Measurements from ENCODE around the gene ESR2.
"Not testable (repeated sequence)": the region's sequence is repeated elsewhere in the genome, so short reads cannot be mapped to it uniquely, and the experiment has no call there.

ESR2 gene

DNA sequence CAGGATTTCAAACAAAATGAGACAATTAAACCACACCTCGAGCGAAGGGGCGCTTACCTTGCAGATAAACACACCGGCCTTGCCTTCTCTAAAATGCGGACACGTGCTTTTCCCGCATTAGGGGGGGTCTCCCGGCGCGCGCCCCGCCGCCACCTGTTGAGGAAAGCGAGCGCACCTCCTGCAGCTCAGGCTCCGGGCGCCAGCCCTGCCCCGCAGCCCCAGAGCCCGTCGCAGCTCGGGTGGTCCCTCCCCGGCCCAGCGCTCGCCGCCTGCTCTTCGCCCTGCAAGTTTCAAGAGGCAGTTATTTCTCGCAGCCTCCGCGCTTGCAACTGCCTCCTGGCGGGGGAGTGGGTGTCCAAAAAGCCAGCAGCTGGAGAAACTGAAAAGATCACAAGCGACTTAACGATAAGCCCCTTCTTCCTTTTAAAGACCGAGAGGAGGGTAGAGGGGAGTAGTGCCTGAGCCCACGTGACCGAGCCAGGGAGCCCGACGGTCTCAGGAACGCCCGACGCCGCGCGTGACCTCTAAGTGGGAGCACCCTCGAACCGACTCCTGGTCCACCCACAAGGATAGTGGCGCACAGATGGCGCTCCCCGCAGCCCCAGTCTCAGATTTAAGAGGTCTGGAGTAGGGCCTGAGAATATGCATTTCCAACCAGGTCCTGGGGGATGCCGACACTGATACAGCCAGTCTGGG, at the start of gene ESR2:
TSS of gene ESR2 (minus strand) at position 396 of the 696 bp plus-strand sequence. CDS start 11,386 bp downstream, outside the sequence.
- peak in 3 of 6 experiments; percentile 1 to 26 (median 10) for DNase-seq

DNA sequence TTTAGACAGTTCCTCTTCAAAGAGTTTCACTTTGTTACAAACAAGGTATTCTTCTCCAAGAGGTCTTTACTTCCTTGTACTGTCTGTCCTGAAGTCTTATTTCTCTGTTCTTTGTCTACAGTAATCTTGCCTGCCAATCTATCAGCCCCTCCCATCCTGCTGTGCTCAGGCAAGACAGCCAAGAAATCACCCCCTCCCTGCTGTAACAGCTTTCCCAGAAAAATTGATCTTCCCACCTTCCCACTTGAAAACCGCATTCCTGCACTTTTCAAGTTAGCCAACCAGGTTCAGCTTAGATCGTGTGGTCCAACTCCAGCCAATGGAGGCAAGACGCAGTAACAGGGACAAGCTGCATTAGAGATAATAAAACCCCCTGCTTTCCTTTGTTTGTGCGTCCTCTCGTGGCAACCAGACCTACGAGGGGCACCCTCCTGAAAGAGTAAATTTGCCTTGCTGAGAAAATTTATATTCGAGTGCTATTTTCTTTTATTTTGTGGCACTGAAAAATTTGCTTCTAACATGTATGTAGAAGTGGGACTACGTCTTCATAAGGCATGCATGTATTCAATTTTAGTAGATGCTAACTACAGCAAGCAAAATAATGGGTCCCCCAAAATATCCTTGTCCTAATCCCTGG, 46.5 kb upstream of the ESR2 start:
- no peak for DNase-seq

DNA sequence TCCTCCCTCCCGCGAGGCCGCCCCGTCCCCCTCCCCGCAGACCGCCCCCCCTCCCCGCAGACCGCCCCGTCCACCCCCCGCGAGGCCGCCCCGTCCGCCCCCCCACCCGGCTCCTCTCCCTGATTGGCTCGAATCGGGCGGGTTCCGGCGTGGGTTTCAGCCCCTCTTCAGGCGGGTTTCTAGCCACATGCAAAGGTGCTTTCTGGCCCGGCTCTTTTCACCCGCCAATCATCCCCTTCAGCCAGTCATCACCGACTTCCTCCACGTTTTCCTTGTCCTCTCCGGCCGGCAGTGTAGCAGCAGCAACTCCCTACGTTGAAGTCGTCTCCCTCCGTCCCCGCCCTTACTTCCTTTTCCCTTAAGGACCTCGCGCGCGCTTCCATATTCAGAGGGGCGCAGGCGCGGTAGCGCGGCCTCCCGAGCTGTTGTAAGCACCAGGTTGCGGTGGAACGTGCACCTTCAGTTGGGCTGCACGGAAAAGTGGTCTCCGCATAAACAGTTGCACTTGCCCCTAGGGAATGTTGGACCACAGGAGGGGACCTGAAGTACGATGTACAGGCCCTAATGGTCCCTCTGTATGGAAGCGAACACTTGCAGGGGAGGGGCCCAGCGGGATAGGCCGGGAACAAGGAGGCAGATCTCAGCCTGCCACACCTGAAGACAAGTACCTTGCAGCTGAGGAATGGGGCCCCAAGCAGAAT, 44.6 kb upstream of the ESR2 start:
- peak; percentile 66 to 89 (median 80) for DNase-seq

DNA sequence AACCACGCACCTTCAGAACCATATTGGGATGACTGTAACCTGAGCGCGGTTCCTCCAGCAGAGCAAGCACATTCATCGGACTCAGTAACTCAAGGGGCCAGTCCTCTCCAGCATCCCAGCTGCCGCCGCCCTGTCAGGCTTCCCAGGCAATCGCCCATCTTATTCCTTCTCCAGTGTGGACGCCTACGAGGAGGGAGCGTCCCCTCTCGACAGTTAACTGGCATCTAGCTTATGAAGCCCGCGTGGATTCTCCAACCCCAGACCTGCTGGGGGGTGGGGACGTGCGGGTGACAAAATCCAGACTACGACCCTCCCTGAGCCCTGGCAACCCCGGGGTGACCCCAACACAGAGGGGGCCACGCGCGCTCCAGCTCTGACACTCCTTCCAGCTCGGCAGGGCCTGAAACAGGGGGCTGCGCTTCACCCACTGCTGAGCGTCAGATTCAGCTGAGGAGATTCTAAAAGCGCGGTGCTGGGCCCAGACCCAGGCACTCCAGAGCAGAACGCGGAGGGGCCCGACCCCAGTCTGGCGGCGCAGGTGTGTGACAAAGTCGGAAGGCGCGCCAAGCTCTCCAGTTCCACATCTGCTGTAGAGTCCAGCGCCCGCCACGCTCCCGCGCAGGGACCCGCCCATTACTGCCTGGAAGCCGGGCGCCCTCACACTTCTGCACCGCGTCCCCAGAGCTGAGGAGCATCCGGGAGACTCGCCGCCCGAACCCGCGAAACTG, 43.9 kb upstream of the ESR2 start:
- no peak for DNase-seq

DNA sequence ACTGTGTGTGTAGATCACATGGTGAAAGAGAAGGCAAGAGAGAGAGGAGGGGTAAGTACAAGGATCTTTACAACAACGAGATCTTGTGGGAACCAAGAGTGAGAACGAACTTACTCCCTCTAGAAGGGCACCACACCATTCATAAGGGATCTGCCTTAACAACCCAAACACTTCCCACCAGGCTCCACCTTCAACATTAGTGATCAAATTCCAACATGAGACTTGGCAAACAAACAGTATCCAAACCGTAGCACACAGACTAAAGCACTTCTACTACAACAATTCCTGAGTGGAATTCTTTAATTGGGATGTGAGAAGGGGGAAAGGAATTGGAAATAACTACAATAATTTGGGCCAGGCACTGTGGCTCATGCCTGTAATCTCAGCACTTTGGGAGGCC, 35.0 kb upstream of the ESR2 start:
- DNase-seq = no peak

- no peak for DNase-seq
These were observed 32.3 kb upstream of the ESR2 start for GRCh38 chr14:64326502-64326901.

DNA sequence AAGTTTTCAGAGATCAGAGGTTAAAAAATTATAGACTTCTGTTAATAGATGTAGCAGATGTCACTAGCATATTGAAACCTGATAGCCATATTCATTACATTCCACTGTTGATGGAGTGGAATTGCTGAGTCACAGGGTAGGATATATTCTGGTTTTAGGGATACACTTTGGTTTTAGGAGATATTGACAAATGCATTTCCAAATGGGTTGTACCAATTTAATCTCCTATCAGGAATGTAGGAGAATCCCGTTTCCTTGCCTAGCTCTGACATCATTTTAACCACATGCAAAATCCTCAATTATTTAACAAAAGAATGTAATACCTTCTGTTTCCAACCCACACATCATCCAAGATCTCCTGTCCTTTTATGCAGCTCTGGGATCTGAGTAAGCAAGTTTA, 30.7 kb upstream of the ESR2 start:
- no peak for DNase-seq

GRCh38 chr14:64324461-64324860, 30.3 kb upstream of the ESR2 start:
- DNase-seq = no peak

- DNase-seq = not testable (repeated sequence)
These were observed 26.2 kb upstream of the ESR2 start for GRCh38 chr14:64320362-64320761.

DNA sequence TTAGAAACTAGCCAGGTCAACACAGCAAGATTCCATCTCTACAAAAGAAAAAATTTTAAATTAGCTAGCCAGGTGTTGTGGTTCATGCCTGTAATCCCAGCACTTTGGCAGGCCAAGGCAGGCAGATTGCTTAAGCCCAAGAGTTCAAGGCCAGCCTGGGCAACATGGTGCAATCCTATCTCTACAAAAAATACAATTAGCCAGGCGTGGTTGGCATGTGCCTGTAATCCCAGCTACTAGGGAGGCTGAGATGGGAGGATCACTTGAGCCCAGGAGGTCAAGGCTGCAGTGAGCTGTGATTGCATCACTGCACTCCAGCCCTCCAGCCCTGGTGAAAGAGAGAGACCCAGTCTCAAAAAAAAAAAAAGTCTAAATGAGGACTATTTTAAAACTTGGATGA, 24.5 kb upstream of the ESR2 start:
- not testable (repeated sequence) for DNase-seq

- DNase-seq = peak in 2 of 6 experiments; percentile 35 to 58
These were observed 9.3 kb upstream of the ESR2 start for GRCh38 chr14:64303471-64303917.

DNA sequence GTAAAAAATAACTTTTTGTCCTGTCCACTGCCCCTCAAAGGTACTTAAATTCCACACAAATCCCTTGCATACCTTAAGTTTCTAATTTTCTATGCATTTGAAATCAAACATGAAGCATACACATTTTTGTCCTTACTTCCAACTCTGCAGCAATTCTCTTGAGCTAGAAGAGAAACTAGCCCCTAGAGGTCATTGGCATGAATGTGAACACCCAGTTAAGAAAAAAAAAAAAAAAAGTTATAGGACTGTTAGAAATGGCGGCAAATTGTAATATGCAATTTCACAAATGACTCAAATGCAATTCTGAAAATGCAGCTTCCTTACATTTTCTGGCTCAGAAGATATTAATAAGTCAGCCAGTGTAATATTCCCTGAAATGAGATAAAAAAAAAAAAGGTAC, 4.6 kb upstream of the ESR2 start:
- DNase-seq = no peak

DNA sequence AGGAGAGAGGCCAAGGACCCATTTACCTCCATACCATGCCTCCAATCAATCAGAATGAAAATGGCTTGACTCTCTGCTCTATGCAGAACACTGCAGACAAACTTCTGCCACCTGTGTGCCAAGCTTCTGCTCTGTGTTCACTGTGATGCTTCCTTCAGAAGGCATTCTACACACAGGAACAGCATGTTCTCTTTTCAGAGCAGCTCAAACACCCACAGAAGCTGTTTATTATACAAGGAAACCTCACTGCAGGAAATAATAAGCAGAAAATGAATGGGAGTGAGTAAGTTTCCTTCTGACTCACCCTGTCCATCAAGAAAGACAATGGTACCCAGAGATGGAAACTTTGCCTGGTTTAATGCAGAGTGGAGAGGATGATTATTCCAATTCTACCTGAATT, 2.4 kb upstream of the ESR2 start:
- DNase-seq = no peak

DNA sequence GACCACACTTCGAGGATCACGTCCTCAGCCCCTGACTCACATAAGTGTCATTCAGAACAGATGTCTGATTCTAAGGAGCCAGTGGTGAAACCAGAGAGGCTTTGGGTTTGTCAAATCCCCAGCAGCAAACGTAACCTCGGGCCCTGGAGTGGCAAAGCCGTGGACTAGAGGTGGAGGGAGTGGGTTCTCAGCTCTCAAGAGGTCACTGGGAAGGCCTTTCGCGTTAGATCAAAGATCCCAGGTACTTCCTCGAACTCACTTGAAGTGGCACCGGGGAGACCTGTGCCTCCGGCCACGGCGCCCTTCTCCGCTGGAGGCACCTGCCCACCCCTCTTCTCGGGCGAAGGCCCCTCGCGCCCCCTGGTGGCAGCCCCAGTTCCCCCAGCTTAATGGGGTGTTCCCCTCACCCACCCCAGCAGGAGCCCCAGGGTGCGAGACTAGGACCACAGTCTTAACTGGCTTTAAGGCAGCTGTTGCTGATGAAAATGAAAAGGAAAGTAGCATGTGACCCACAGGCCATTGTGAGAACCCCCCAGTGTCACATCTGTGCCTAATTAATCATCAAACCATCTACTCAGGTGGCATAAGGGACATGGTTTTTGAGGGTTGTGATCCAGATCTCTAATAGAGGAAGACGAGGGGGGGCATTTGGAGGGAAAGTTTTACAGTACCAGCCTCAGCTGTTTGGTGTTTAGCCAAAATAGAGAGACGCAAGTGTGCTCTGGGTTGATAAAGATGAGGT, 672 bp upstream of the ESR2 start:
- peak; percentile 48 to 81 (median 70) for DNase-seq

- no peak for DNase-seq
These were observed 2.0 kb downstream of the ESR2 start for GRCh38 chr14:64292197-64292596.

DNA sequence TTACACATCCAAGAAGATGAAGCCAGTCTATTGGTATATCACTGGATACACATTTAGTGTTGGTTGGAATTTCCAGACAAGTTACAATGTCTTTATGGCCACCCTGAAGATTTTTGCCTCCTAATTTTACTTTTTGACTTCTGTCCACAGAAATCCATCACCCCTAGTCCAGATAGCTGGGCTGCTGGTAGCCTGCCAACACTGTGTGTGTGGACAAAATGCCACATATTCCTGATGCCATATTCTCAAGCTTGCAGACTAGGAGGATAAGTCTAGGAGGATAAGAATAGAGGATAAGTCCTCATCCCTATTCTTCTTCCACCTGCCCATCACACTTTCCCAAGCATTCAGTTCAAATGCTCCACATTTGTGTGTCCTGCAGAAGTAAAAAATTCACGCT, 4.6 kb downstream of the ESR2 start:
- DNase-seq = no peak

- no peak for DNase-seq
These were observed 12.4 kb downstream of the ESR2 start for GRCh38 chr14:64281805-64282204.

DNA sequence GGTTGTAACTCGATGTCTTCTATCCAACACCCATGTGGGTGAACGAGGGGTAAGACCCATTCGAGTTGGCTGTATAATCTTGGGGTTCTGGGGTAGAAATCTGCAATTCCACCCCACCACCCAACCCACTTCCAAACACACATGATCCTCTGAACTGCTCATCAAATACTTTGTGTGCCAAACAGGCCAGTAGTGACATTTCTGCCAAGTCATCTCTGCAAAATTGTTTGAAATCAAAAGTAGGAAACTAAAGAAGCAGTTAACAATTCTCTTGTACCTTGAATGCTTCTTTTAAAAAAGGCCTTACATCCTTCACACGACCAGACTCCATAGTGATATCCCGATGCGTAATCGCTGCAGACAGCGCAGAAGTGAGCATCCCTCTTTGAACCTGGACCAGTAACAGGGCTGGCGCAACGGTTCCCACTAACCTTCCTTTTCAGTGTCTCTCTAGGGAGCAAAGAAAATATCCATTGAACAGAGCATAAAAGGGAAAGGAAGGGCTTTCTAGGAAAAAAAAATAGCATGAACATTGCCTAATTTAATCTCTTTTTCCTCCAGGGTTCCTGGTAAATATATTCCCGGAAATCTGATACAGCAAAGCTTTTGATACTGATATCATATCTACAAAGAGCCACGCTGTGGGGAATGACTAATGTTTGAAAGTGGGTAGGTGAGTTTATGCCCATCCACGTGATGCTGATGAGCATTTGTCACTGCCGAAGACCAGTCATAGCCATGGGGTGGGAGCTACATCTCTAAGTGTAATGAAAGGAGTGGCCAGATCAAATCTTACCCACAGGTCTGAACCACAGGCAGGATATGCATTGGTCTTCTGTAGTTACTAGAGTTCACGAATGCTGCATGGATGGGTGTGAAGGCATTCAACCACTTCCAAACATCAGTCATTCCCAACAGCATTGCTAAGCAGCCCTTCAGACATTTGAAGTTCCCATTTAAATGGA, 14.2 kb downstream of the ESR2 start:
- no peak for DNase-seq

GRCh38 chr14:64278458-64278857, 15.7 kb downstream of the ESR2 start:
- DNase-seq = no peak

DNA sequence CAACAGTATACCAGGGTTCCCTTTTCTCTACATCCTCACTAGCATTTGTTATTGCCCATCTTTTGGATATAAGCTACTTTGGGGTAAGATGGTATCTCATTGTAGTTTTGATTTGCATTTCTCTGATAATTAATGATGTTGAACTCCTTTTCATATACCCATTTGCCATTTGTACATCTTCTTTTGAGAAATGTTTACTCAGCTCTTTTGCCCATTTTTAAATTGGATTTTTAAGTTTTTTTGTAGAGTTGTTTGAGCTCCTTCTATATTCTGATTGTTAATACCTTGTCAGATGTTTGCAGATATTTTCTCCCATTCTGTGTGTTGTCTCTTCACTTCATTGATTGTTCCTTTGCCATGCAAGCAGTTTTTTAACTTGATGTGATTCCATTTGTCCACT, 22.2 kb downstream of the ESR2 start:
- no peak for DNase-seq

DNA sequence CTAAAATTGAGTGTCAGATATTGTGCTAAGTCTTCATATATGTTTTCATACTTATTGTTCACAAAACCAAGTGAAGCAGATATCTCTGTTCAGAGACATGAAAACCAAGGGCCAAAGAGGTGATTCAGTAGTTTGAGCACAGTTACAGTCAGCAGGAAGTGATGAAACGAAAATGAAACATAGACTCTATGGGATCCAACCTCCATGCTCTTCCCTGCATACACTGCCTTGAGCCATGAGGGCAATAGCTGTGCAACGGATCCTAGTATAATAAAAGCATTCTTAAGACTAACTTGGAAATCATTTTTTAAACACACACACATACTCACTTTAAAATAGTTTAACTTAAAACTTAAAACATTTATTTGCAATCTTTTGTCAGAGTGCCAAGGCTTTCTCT, 27.9 kb downstream of the ESR2 start:
- DNase-seq = no peak

Measured in stimulated activated naive CD4-positive, alpha-beta T cell (primary cell).